HUES6 (cell line): Measurements from ENCODE around the gene C11orf65.
"Not testable (repeated sequence)": the region's sequence is repeated elsewhere in the genome, so short reads cannot be mapped to it uniquely, and the experiment has no call there.

Experiments used
- H3K27ac ChIP-seq: 2 replicates; pipeline ENCODE4 v1.7.0; 2013; ENCODE audit warnings: low read depth, mild to moderate bottlenecking, low read length, inconsistent platforms
- H3K27me3 ChIP-seq: 2 replicates; pipeline ENCODE4 v1.6.1; 2013; ENCODE audit warnings: low read length; ENCODE audit not compliant: control insufficient read depth, insufficient read depth
- H3K36me3 ChIP-seq: 2 replicates; pipeline ENCODE4 v1.6.1; 2013; ENCODE audit warnings: low read length; ENCODE audit not compliant: control insufficient read depth, insufficient read depth
- H3K4me1 ChIP-seq: 2 replicates; pipeline ENCODE4 v1.6.1; 2013; ENCODE audit warnings: low read length; ENCODE audit not compliant: control insufficient read depth, insufficient read depth
- H3K4me3 ChIP-seq: 2 replicates; pipeline ENCODE4 v1.5.1; 2013; ENCODE audit warnings: low read depth, low read length
- H3K9ac ChIP-seq: one replicate; pipeline ENCODE4 v1.6.1; 2013; ENCODE audit warnings: mild to moderate bottlenecking, low read length
- H3K9me3 ChIP-seq: 2 replicates; pipeline ENCODE4 v1.6.1; 2013; ENCODE audit warnings: low read depth, low read length; ENCODE audit not compliant: control insufficient read depth, insufficient read depth

Gene C11orf65

GRCh38 chr11:108466405-108466804 lies 924 bp downstream of the C11orf65 start:
- Histone ChIP-seq H3K4me3 (peak overlapping the region; percentile 80), H3K27me3 (no peaks in the 10 kb centered on the region), H3K27ac (no peak overlapping the region), H3K9me3 (no peaks in the 10 kb centered on the region), H3K9ac (peak overlapping the region; percentile 92), H3K4me1 (no peaks in the 10 kb centered on the region), H3K36me3 (no peaks in the 10 kb centered on the region)

DNA sequence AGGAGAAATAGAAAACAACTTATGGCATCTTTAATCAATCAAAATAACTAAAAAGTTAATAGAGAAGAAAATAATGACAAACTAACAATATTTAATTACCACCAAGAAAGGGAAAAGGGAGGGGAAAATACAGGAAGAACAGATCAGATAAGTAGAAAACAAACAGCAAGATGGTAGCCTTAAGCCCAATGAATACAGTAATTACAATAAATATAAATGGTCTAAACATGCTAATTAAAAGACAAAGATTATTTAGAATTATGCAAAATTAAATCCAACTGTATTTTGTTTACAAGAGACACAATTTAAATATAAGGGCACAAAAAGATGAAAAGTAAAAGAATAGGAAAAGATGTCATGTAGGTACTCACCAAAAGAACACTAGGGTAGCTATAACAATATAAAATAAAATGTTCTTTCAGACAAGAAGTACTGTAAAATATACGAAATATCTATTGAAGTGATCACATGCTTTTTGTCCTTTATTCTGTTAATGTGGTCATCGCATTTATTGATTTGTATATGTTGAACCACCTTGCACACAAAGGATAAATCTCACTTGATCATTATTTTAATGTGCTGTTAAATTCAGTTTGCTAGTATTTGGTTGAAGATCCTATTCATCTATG lies 14.0 kb downstream of the C11orf65 start:
- Histone ChIP-seq H3K36me3 (no peaks in the 10 kb centered on the region), H3K9me3 (peaks cover 7% of the 10 kb centered on the region), H3K27ac (no peak overlapping the region), H3K4me1 (no peaks in the 10 kb centered on the region), H3K27me3 (no peaks in the 10 kb centered on the region), H3K9ac (no peak overlapping the region), H3K4me3 (no peak overlapping the region)

- H3K9me3 ChIP-seq: peaks cover 26% of the 10 kb centered on the region
- not testable (repeated sequence) for H3K4me1 ChIP-seq, H3K4me3 ChIP-seq, H3K36me3 ChIP-seq, H3K9ac ChIP-seq, H3K27me3 ChIP-seq, H3K27ac ChIP-seq
These were observed 25.9 kb downstream of the C11orf65 start for GRCh38 chr11:108441445-108441844.

DNA sequence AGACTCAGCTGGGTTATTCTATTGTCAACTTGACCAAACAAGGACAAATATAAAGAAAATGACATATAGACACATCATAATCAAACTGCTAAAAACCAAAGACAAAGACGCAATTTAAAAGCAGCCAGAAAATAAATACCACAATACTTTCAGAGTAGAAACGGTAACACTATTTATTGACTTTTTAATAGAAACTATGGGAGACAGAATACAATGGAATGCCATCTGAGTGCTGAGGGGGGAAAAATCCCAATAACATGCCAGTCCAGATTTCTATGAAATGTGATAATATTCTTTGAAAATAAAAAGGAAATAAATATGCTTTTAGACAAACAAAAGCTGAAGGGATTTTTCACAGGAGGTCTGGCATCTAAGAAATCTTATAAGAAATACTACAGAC lies 30.7 kb downstream of the C11orf65 start:
- Histone ChIP-seq H3K9ac (no peak overlapping the region), H3K27ac (no peak overlapping the region), H3K4me3 (no peak overlapping the region), H3K36me3 (no peaks in the 10 kb centered on the region), H3K4me1 (no peaks in the 10 kb centered on the region), H3K9me3 (peaks cover 17% of the 10 kb centered on the region; the same call in 1 of the 2 replicates), H3K27me3 (no peaks in the 10 kb centered on the region)

DNA sequence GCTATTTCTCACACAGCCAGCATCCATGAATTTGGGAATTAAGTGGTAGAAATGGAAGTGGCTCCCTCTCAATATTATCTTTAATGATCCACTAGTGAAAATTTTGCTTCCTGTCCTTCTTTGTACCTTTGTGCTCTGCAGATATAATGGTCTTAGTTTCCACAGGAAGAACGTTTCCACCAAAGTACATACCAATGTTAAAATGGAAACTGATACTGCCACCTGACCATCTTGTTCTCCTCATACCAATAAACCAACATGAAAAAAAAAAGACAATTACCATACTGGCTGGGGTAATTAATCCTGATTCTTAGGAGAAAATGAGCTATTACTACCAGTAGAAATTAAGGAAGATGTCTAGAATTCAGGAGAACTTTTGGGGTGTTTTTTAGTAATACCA lies 32.3 kb downstream of the C11orf65 start:
- Histone ChIP-seq H3K4me3 (no peak overlapping the region), H3K27me3 (no peaks in the 10 kb centered on the region), H3K36me3 (no peaks in the 10 kb centered on the region), H3K27ac (no peak overlapping the region), H3K9me3 (peaks cover 3% of the 10 kb centered on the region; the same call in 1 of the 2 replicates), H3K9ac (no peak overlapping the region), H3K4me1 (no peaks in the 10 kb centered on the region)

DNA sequence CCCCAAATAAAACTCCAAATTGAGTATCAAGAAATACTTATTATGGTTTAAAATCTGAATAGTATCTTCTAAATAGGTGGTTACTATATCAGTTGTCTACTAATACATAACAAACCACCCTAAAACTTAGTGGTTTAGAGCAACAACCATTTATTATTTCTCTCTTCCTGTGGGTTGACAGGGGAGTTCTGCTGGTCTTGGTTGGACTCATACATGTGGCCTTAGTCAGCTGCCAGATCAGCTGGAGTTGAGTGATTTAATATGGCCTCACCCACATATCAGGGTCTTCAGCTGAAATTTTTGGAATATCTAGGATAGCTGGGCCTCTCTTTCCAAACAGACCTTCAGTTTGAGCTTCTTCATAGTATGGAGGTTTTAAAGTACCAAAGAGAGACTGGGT lies 34.5 kb downstream of the C11orf65 start:
- Histone ChIP-seq H3K4me1 (no peaks in the 10 kb centered on the region), H3K27me3 (no peaks in the 10 kb centered on the region), H3K9me3 (no peaks in the 10 kb centered on the region), H3K27ac (no peak overlapping the region), H3K4me3 (no peak overlapping the region), H3K9ac (no peak overlapping the region), H3K36me3 (no peaks in the 10 kb centered on the region)

DNA sequence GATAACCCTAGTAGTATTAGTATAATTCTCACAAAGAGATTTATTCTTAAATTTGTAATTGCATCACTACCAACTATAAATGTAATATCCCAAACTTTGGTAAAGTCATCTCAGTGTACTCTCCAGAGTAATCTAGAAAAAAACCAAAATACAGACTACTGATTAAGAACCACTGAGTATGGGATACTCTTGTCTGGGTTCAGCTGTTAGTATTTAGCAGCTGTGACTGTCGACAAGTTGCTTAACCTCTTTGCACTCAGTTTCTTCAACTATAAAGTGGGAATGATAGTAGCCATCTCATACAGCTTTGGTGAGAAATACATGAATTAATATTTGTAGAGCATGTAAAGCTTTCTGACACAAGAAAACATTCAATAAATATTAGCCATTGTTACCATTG lies 35.3 kb downstream of the C11orf65 start:
- no peaks in the 10 kb centered on the region for H3K4me1 ChIP-seq
- no peaks in the 10 kb centered on the region for H3K9me3 ChIP-seq
- no peak overlapping the region for H3K27ac ChIP-seq
- no peaks in the 10 kb centered on the region for H3K27me3 ChIP-seq
- H3K36me3 ChIP-seq: no peaks in the 10 kb centered on the region
- no peak overlapping the region for H3K9ac ChIP-seq
- no peak overlapping the region for H3K4me3 ChIP-seq

DNA sequence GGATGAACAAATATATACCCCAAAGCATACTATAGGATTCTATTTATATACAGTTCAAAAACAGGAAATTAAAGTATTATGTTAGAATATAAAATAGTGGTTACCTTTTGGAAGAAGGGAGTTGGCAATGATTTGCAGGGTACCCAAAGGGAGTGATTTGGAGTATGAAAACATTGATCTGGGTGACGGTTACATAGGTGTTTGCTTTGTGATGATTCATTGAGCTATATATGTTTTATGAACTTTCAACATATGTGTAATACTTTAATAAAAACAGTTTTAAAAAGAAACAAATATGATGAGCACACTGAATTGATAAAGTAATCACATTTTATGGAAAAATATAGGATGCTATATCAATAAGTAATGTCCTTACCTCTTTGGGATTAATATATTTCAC lies 36.0 kb downstream of the C11orf65 start:
- Histone ChIP-seq H3K36me3 (no peaks in the 10 kb centered on the region), H3K27ac (no peak overlapping the region), H3K4me3 (no peak overlapping the region), H3K4me1 (no peaks in the 10 kb centered on the region), H3K27me3 (no peaks in the 10 kb centered on the region), H3K9me3 (no peaks in the 10 kb centered on the region), H3K9ac (no peak overlapping the region)

- H3K27ac ChIP-seq, H3K36me3 ChIP-seq, H3K9me3 ChIP-seq, H3K27me3 ChIP-seq, H3K9ac ChIP-seq, H3K4me3 ChIP-seq, H3K4me1 ChIP-seq: not testable (repeated sequence)
These were observed 49.8 kb downstream of the C11orf65 start for GRCh38 chr11:108417551-108417950.

DNA sequence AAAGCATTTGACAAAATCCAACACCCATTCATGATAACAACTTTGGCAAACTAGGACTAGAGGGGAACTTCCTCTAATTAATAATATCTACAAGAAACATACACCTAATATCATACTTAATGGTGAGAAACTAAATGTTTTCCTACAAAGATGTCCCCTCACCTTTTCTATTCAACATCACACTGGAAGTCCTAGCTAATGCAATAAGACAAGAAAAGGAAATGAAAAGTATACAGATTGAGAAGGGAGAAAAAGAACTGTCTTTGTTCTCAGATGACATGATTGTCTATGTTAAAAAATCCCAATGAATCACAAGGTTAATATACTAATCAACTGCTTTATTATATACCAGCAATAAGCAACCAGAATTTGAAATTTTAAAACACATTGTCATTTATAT lies 52.4 kb downstream of the C11orf65 start:
- no peak overlapping the region for H3K4me3 ChIP-seq
- no peaks in the 10 kb centered on the region for H3K36me3 ChIP-seq
- H3K4me1 ChIP-seq: no peaks in the 10 kb centered on the region
- no peaks in the 10 kb centered on the region for H3K27me3 ChIP-seq
- no peak overlapping the region for H3K9ac ChIP-seq
- no peaks in the 10 kb centered on the region for H3K9me3 ChIP-seq
- H3K27ac ChIP-seq: no peak overlapping the region

DNA sequence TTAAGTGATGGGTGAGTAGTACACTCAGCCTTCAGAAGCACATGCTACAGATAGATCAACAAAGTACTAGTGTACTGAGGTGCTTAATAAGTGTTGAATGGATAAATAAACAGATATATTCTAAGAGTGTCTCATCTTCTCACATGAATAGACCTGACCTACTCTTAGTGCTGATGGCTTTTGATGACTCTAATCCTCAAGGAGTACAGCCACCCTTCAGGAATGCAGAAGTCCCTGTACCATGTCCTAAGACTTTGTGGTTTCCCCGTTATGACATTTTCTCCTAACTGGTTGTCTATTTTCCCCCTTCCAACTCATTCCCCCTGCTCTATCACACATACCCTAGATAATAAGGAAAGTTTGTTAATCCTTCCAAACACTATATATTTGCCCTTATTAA lies 61.6 kb downstream of the C11orf65 start:
- H3K27ac ChIP-seq: no peak overlapping the region
- no peaks in the 10 kb centered on the region for H3K9me3 ChIP-seq
- no peak overlapping the region for H3K9ac ChIP-seq
- H3K4me1 ChIP-seq: no peaks in the 10 kb centered on the region
- no peaks in the 10 kb centered on the region for H3K36me3 ChIP-seq
- H3K4me3 ChIP-seq: no peak overlapping the region
- H3K27me3 ChIP-seq: no peaks in the 10 kb centered on the region

DNA sequence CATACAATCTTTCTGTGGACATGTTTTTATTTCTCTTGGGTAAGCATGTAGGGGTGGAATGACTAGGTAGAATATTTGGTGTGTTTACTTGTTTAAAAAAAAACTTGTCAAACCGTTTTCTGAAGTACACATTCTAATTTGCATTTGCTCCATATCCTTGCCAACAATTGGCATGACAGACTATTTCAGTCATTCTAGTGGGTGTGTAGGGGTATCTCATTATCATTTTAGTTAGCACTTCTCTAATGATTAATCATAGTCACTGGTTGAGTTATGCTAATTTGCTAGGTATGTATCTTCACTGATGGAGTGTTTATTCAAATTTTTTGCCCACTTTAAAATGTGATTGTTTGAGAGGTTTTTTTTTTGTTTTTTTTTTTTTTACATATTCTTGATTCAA lies 64.3 kb downstream of the C11orf65 start:
- H3K27ac ChIP-seq: no peak overlapping the region
- H3K9ac ChIP-seq: no peak overlapping the region
- H3K4me1 ChIP-seq: no peaks in the 10 kb centered on the region
- H3K4me3 ChIP-seq: no peak overlapping the region
- H3K9me3 ChIP-seq: no peaks in the 10 kb centered on the region
- H3K27me3 ChIP-seq: no peaks in the 10 kb centered on the region
- H3K36me3 ChIP-seq: no peaks in the 10 kb centered on the region
